Sigmoid colon (tissue), 4 donors: Measurements from ENCODE around the gene NDRG4.

Experiments
- EP300 ChIP-seq, 4 donors: sonication (generic); formaldehyde crosslinking; IDR thresholded peaks; one replicate each; pipeline ENCODE4 v1.6.1; 2017; ENCODE audit warnings: antibody characterized with exemption in 4 of 4
- POLR2A ChIP-seq, 2 donors: fragments of 450-650 bp; IDR thresholded peaks; one replicate each; pipeline ENCODE4 v1.6.1; 2016; ENCODE audit warnings: antibody characterized with exemption in 2 of 2, mild to moderate bottlenecking in 2 of 2, moderate library complexity in 2 of 2
- POLR2AphosphoS5 ChIP-seq, 4 donors: sonication (generic); formaldehyde crosslinking; IDR thresholded peaks; one replicate each; pipeline ENCODE4 v1.6.1; 2017; ENCODE audit warnings: antibody characterized with exemption in 4 of 4
- TF ChIP-seq, protein P1 (sequence below), 4 experiments: fragments of 450-650 bp in 3 of 4; fragments of 200-600 bp in 1 of 4; IDR thresholded peaks; one replicate each; pipeline ENCODE4 v1.5.1; 2016 to 2019; ENCODE audit warnings: antibody characterized with exemption in 4 of 4, mild to moderate bottlenecking in 3 of 4, moderate library complexity in 2 of 4

DNA sequence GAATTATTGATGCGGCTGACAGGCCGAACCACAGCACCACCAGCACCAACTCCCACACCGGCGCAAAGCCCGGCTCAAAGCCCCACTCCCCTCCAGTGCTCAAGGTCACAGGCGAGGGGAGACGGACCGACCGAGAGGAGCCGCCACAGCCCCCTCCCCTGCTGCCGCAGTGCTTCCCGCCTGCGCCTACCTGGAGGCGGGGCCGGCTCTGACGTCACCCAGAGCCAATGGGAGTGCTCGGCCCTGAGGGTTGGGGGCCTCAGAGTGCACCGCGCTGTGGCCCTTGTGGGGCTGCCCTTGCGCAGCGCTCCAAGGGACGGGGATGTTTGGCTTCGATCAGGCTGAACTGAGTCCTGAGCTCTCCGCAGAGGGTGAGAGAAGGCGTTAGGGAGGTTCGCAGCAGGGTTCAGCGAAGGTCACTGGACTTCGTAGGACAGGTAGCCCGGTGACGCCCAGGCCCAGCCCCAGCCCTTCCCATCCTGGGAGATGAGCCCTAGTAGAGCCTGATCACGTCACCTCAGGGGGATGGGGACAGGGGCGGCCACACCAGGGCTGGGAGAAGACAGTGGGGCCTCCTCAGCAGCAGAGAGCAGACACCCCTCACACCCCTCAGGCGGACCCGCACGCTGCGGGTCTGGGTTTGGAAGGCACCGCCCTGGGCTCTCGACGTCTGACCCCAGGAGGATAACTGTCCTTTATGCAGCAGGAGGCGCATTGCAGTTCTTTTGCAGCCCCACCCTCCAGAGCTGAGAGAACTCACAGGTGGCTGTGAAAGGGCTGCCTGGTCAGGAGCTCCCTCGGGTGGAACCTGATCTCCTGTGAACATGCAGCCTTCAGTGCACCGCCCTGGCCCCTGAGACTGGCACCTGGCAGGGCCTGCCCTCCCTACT lies 1.5 kb downstream of the NDRG4 start:
- TF ChIP-seq, protein P1, sequence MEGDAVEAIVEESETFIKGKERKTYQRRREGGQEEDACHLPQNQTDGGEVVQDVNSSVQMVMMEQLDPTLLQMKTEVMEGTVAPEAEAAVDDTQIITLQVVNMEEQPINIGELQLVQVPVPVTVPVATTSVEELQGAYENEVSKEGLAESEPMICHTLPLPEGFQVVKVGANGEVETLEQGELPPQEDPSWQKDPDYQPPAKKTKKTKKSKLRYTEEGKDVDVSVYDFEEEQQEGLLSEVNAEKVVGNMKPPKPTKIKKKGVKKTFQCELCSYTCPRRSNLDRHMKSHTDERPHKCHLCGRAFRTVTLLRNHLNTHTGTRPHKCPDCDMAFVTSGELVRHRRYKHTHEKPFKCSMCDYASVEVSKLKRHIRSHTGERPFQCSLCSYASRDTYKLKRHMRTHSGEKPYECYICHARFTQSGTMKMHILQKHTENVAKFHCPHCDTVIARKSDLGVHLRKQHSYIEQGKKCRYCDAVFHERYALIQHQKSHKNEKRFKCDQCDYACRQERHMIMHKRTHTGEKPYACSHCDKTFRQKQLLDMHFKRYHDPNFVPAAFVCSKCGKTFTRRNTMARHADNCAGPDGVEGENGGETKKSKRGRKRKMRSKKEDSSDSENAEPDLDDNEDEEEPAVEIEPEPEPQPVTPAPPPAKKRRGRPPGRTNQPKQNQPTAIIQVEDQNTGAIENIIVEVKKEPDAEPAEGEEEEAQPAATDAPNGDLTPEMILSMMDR (IDR thresholded peaks at IDR 0.05) = no peak
- TF ChIP-seq POLR2A (IDR thresholded peaks at IDR 0.05) = no peak
- TF ChIP-seq POLR2AphosphoS5 (IDR thresholded peaks at IDR 0.05) = no peak
- no peak for TF ChIP-seq EP300 (IDR thresholded peaks at IDR 0.05)
